HepG2 (cell line): ENCODE measurements around the gene GMPPB. TPM values are rescaled to one million over a fixed set of nuclear protein-coding genes. Genes with fewer than 3 reads are reported as not detected.

Experiments
- AKAP8 ChIP-seq: sonication (generic); formaldehyde crosslinking; IDR thresholded peaks from 2 replicates; pipeline ENCODE4 v1.5.1; 2020; ENCODE audit warnings: mild to moderate bottlenecking, missing genetic modification reagents
- GATAD1 ChIP-seq: IDR thresholded peaks from 2 replicates; pipeline ENCODE4 v1.6.1; 2016; ENCODE audit warnings: missing genetic modification reagents, missing compliant biosample characterization
- HNF4G ChIP-seq, 2 experiments: sonication (generic) in 1 of 2; formaldehyde crosslinking in 1 of 2; IDR thresholded peaks; 2 replicates each; pipeline versions ENCODE4 v1.4.0 to v1.6.1; 2011 to 2020; ENCODE audit warnings: borderline replicate concordance in 2 of 2, low read depth in 2 of 2, mild to moderate bottlenecking in 2 of 2, low read length in 1 of 2, missing genetic modification reagents in 1 of 2, moderate library complexity in 1 of 2
- KLF15 ChIP-seq: sonication (generic); formaldehyde crosslinking; IDR thresholded peaks from 2 replicates; pipeline ENCODE4 v1.8.1; 2023; ENCODE audit warnings: borderline replicate concordance, mild to moderate bottlenecking, inconsistent platforms, missing genetic modification reagents, mixed read lengths
- PHF5A ChIP-seq: IDR thresholded peaks from one replicate; pipeline ENCODE4 v1.6.1; 2018; ENCODE audit warnings: low read depth, missing genetic modification reagents; ENCODE audit not compliant: unreplicated experiment
- STAG1 ChIP-seq: sonication (generic); formaldehyde crosslinking; IDR thresholded peaks from 2 replicates; pipeline ENCODE4 v1.4.0; 2020; ENCODE audit warnings: missing genetic modification reagents
- TARDBP ChIP-seq: sonication (generic); formaldehyde crosslinking; IDR thresholded peaks from 2 replicates; pipeline ENCODE4 v1.8.0; 2022; ENCODE audit warnings: mild to moderate bottlenecking, missing genetic modification reagents
- TGIF2 ChIP-seq: IDR thresholded peaks from 2 replicates; pipeline ENCODE4 v1.6.1; 2016; ENCODE audit warnings: control low read depth, missing compliant biosample characterization
- ZNF441 ChIP-seq: sonication (generic); formaldehyde crosslinking; IDR thresholded peaks from 2 replicates; pipeline ENCODE4 v1.7.0; 2021; ENCODE audit warnings: missing genetic modification reagents, borderline replicate concordance
- ZNF530 ChIP-seq: sonication (generic); formaldehyde crosslinking; IDR thresholded peaks from 2 replicates; pipeline ENCODE4 v1.5.0; 2020; ENCODE audit warnings: low read depth, mild to moderate bottlenecking, missing genetic modification reagents
- ZNF670 ChIP-seq: sonication (generic); formaldehyde crosslinking; IDR thresholded peaks from 2 replicates; pipeline ENCODE4 v1.8.0; 2022; ENCODE audit warnings: mild to moderate bottlenecking, missing genetic modification reagents, borderline replicate concordance
- polyA plus RNA-seq, 8 experiments: library from polyadenylated mRNA; depleted of rRNA in 3 of 8; stranded (reverse) in 7 of 8; unstranded in 1 of 8; fragments of >200 nt; fragmentation: Illumina TruSeq in 4 of 8; extraction: Trizol in 4 of 8; gene quantifications; 2 replicates each; pipeline versions ENCODE4 v1.2.1 to v1.2.3, GENCODE V29; 2011 to 2016; ENCODE audit warnings: low read depth in 4 of 8, missing spikeins in 1 of 8, mixed read lengths in 1 of 8; ENCODE audit not compliant: insufficient read depth in 1 of 8
- total RNA-seq, 5 experiments: library from RNA; depleted of rRNA; stranded (reverse); fragments of >200 nt; fragmentation: Illumina TruSeq; extraction: Trizol; gene quantifications; 2 replicates each; pipeline ENCODE4 v1.2.3, GENCODE V29; 2016; ENCODE audit warnings: low read depth in 1 of 5
- TF ChIP-seq, protein P1 (sequence below): sonication (generic); formaldehyde crosslinking; IDR thresholded peaks from 2 replicates; pipeline ENCODE4 v1.4.0; 2020; ENCODE audit warnings: mild to moderate bottlenecking, missing genetic modification reagents
- TF ChIP-seq, protein P2 (sequence below): sonication (generic); formaldehyde crosslinking; IDR thresholded peaks from 2 replicates; pipeline ENCODE4 v1.4.0; 2020; ENCODE audit warnings: missing genetic modification reagents
- TF ChIP-seq, protein P3 (sequence below): sonication (generic); formaldehyde crosslinking; IDR thresholded peaks from 2 replicates; pipeline ENCODE4 v1.4.0; 2020; ENCODE audit warnings: missing genetic modification reagents, borderline replicate concordance
- TF ChIP-seq, protein P4 (sequence below): IDR thresholded peaks from 2 replicates; pipeline ENCODE4 v1.6.1; 2016; ENCODE audit warnings: low read depth, borderline replicate concordance
- TF ChIP-seq, protein P5 (sequence below): sonication (generic); formaldehyde crosslinking; IDR thresholded peaks from 2 replicates; pipeline ENCODE4 v1.4.0; 2020; ENCODE audit warnings: missing genetic modification reagents
- TF ChIP-seq, protein P6 (sequence below): sonication (generic); formaldehyde crosslinking; IDR thresholded peaks from 2 replicates; pipeline ENCODE4 v1.4.0; 2020; ENCODE audit warnings: missing genetic modification reagents, mild to moderate bottlenecking, borderline replicate concordance

Gene GMPPB
- total and polyA plus RNA-seq, 2 of the 13 experiments (the other 11 are each of a cell fraction or from before 2014, with no cell fraction given) = 6.5 to 23.1 TPM

DNA sequence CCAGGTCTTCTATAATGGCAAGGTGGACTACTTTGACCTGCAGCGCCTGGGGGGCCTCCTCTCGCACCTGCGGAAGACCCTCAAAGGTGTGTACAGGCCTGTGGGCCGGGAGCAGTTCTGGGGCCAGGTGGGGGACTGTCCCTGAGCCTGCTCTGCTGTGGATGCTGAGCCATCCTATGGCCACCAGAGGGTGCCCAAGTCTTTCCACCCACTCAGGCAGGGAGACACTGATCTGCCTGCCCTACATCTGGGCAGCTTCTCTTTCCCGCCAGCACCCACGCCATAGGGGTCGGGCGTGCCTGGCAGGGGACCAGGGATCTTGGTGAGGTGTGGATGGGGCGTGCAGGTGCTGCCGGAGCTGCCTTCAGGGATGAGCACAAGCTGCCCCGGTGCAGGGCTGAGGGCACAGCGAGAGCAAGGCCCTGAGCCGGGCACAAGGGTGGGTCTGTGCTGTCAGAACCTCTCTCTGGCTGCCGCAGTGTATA is 20.3 kb downstream of the GMPPB start (continued):
- TF ChIP-seq AKAP8 (CRISPR knock-in tag) (0 out of 2 replicates have a peak, but pooled peaks have one; percentile 40), KLF15 (CRISPR knock-in tag) (no peak), HNF4G (IDR thresholded peaks at IDR 0.05; ENCODE audit: borderline replicate concordance, low read depth, low read length) (no peak), HNF4G (CRISPR knock-in tag; IDR thresholded peaks at IDR 0.05; ENCODE audit: borderline replicate concordance, low read depth) (no peak), PHF5A (no peak), GATAD1 (CRISPR knock-in tag) (no peak), ZNF530 (CRISPR knock-in tag) (no peak), TARDBP (CRISPR knock-in tag) (no peak), ZNF441 (CRISPR knock-in tag) (no peak), ZNF670 (no peak), STAG1 (CRISPR knock-in tag) (peak; percentile 96), TGIF2 (CRISPR knock-in tag) (no peak)
- TF ChIP-seq, protein P1, sequence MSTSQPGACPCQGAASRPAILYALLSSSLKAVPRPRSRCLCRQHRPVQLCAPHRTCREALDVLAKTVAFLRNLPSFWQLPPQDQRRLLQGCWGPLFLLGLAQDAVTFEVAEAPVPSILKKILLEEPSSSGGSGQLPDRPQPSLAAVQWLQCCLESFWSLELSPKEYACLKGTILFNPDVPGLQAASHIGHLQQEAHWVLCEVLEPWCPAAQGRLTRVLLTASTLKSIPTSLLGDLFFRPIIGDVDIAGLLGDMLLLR (CRISPR knock-in tag) = no peak
- TF ChIP-seq, protein P2, sequence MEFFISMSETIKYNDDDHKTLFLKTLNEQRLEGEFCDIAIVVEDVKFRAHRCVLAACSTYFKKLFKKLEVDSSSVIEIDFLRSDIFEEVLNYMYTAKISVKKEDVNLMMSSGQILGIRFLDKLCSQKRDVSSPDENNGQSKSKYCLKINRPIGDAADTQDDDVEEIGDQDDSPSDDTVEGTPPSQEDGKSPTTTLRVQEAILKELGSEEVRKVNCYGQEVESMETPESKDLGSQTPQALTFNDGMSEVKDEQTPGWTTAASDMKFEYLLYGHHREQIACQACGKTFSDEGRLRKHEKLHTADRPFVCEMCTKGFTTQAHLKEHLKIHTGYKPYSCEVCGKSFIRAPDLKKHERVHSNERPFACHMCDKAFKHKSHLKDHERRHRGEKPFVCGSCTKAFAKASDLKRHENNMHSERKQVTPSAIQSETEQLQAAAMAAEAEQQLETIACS (CRISPR knock-in tag) = no peak
- TF ChIP-seq, protein P3, sequence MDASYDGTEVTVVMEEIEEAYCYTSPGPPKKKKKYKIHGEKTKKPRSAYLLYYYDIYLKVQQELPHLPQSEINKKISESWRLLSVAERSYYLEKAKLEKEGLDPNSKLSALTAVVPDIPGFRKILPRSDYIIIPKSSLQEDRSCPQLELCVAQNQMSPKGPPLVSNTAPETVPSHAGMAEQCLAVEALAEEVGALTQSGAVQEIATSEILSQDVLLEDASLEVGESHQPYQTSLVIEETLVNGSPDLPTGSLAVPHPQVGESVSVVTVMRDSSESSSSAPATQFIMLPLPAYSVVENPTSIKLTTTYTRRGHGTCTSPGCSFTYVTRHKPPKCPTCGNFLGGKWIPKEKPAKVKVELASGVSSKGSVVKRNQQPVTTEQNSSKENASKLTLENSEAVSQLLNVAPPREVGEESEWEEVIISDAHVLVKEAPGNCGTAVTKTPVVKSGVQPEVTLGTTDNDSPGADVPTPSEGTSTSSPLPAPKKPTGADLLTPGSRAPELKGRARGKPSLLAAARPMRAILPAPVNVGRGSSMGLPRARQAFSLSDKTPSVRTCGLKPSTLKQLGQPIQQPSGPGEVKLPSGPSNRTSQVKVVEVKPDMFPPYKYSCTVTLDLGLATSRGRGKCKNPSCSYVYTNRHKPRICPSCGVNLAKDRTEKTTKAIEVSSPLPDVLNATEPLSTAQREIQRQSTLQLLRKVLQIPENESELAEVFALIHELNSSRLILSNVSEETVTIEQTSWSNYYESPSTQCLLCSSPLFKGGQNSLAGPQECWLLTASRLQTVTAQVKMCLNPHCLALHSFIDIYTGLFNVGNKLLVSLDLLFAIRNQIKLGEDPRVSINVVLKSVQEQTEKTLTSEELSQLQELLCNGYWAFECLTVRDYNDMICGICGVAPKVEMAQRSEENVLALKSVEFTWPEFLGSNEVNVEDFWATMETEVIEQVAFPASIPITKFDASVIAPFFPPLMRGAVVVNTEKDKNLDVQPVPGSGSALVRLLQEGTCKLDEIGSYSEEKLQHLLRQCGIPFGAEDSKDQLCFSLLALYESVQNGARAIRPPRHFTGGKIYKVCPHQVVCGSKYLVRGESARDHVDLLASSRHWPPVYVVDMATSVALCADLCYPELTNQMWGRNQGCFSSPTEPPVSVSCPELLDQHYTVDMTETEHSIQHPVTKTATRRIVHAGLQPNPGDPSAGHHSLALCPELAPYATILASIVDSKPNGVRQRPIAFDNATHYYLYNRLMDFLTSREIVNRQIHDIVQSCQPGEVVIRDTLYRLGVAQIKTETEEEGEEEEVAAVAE (CRISPR knock-in tag) = no peak
- TF ChIP-seq, protein P4, sequence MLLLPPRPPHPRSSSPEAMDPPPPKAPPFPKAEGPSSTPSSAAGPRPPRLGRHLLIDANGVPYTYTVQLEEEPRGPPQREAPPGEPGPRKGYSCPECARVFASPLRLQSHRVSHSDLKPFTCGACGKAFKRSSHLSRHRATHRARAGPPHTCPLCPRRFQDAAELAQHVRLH (CRISPR knock-in tag) = no peak
- TF ChIP-seq, protein P5, sequence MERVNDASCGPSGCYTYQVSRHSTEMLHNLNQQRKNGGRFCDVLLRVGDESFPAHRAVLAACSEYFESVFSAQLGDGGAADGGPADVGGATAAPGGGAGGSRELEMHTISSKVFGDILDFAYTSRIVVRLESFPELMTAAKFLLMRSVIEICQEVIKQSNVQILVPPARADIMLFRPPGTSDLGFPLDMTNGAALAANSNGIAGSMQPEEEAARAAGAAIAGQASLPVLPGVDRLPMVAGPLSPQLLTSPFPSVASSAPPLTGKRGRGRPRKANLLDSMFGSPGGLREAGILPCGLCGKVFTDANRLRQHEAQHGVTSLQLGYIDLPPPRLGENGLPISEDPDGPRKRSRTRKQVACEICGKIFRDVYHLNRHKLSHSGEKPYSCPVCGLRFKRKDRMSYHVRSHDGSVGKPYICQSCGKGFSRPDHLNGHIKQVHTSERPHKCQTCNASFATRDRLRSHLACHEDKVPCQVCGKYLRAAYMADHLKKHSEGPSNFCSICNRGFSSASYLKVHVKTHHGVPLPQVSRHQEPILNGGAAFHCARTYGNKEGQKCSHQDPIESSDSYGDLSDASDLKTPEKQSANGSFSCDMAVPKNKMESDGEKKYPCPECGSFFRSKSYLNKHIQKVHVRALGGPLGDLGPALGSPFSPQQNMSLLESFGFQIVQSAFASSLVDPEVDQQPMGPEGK (CRISPR knock-in tag) = 0 out of 2 replicates have a peak, but pooled peaks have one; percentile 19
- TF ChIP-seq, protein P6, sequence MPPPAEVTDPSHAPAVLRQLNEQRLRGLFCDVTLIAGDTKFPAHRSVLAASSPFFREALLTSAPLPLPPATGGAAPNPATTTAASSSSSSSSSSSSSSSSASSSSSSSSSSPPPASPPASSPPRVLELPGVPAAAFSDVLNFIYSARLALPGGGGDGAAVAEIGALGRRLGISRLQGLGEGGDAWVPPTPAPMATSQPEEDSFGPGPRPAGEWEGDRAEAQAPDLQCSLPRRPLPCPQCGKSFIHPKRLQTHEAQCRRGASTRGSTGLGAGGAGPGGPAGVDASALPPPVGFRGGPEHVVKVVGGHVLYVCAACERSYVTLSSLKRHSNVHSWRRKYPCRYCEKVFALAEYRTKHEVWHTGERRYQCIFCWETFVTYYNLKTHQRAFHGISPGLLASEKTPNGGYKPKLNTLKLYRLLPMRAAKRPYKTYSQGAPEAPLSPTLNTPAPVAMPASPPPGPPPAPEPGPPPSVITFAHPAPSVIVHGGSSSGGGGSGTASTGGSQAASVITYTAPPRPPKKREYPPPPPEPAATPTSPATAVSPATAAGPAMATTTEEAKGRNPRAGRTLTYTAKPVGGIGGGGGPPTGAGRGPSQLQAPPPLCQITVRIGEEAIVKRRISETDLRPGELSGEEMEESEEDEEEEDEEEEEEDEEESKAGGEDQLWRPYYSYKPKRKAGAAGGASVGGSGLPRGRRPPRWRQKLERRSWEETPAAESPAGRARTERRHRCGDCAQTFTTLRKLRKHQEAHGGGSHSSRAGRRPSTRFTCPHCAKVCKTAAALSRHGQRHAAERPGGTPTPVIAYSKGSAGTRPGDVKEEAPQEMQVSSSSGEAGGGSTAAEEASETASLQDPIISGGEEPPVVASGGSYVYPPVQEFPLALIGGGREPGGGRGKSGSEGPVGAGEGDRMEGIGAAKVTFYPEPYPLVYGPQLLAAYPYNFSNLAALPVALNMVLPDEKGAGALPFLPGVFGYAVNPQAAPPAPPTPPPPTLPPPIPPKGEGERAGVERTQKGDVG (CRISPR knock-in tag) = no peak; the same call in 1 of the 2 replicates
